Keratinocyte (primary cell): ENCODE measurements around the gene FOXM1. TPM values are rescaled to one million over a fixed set of nuclear protein-coding genes. Genes with fewer than 3 reads are reported as not detected.
A peak's percentile ranks its signal among the peaks of the same experiment; 100 is the strongest.

Experiments
- DNase-seq: peaks from one replicate; pipeline ENCODE4 v3.0.0-alpha.2; 2011; ENCODE audit warnings: low read depth, missing footprints, low spot score
- FAIRE-seq: peaks from 2 replicates; lab custom pipeline; 2011; peaks lifted over from hg19 to GRCh38; lab: Jason Lieb, UNC
- H2AFZ ChIP-seq: 2 replicates; pipeline ENCODE4 v1.6.0; 2012; ENCODE audit warnings: low read length, control low read depth, inconsistent platforms; ENCODE audit not compliant: control insufficient read depth
- H3K27ac ChIP-seq: 2 replicates; pipeline ENCODE4 v1.5.1; 2011; ENCODE audit warnings: low read length; ENCODE audit not compliant: control insufficient read depth, insufficient read depth
- H3K27me3 ChIP-seq: 3 replicates; pipeline ENCODE4 v1.6.0; 2011; ENCODE audit warnings: low read length; ENCODE audit not compliant: control insufficient read depth, insufficient read depth; ENCODE audit errors: extremely low read depth
- H3K36me3 ChIP-seq, 2 experiments: 2 replicates in 1 of 2; 3 replicates in 1 of 2; pipeline ENCODE4 v1.5.1; 2011; ENCODE audit warnings: low read length in 2 of 2, mild to moderate bottlenecking in 1 of 2; ENCODE audit not compliant: control insufficient read depth in 2 of 2, insufficient read depth in 2 of 2; ENCODE audit errors: extremely low read depth in 1 of 2
- H3K4me1 ChIP-seq: 3 replicates; pipeline ENCODE4 v1.5.1; 2011; ENCODE audit warnings: low read length; ENCODE audit not compliant: control insufficient read depth, insufficient read depth; ENCODE audit errors: extremely low read depth
- H3K4me2 ChIP-seq: 3 replicates; pipeline ENCODE4 v1.6.0; 2011; ENCODE audit warnings: low read depth, low read length; ENCODE audit not compliant: control insufficient read depth, insufficient read depth; ENCODE audit errors: extremely low read depth
- H3K4me3 ChIP-seq, 3 experiments: fragments of 200-600 bp in 1 of 3; sonication (generic) in 1 of 3; 2 replicates in 2 of 3; 3 replicates in 1 of 3; pipeline ENCODE4 v1.5.1; 2011 to 2016; ENCODE audit warnings: low read length in 3 of 3, mild to moderate bottlenecking in 3 of 3, control low read depth in 2 of 3, inconsistent platforms in 1 of 3, low read depth in 1 of 3, mixed read lengths in 1 of 3, mixed run types in 1 of 3, moderate library complexity in 1 of 3; ENCODE audit not compliant: control insufficient read depth in 2 of 3, insufficient read depth in 2 of 3; ENCODE audit errors: extremely low read depth in 1 of 3
- H3K79me2 ChIP-seq: 2 replicates; pipeline ENCODE4 v1.6.0; 2012; ENCODE audit warnings: low read length; ENCODE audit not compliant: control insufficient read depth, insufficient read depth
- H3K9ac ChIP-seq: 3 replicates; pipeline ENCODE4 v1.6.0; 2011; ENCODE audit warnings: low read length; ENCODE audit not compliant: control insufficient read depth, insufficient read depth; ENCODE audit errors: extremely low read depth
- H3K9me1 ChIP-seq: 3 replicates; pipeline ENCODE4 v1.6.0; 2011; ENCODE audit warnings: low read length; ENCODE audit not compliant: control insufficient read depth, insufficient read depth; ENCODE audit errors: extremely low read depth
- H3K9me3 ChIP-seq: 2 replicates; pipeline ENCODE4 v1.5.1; 2012; ENCODE audit warnings: low read depth, low read length; ENCODE audit not compliant: control insufficient read depth
- H4K20me1 ChIP-seq: 3 replicates; pipeline ENCODE4 v1.6.0; 2011; ENCODE audit warnings: low read length; ENCODE audit not compliant: control insufficient read depth, insufficient read depth; ENCODE audit errors: extremely low read depth
- EZH2 ChIP-seq: IDR thresholded peaks from one replicate; pipeline ENCODE4 v1.6.1; 2012; ENCODE audit warnings: inconsistent platforms, mild to moderate bottlenecking, low read length, moderate library complexity
- dilution Hi-C: fragments of 300-500 bp; cut with MboI; formaldehyde crosslinking; loops from one replicate; pipeline ENCODE4 v1.7.0; 2020; ENCODE audit warnings: low sequenced_read_pairs; ENCODE audit not compliant: extremely low pct_ligation_motif_present
- polyA plus RNA-seq, 5 experiments: library from polyadenylated mRNA; depleted of rRNA in 3 of 5; stranded (reverse) in 3 of 5; stranded (forward) in 1 of 5; unstranded in 1 of 5; fragments of >200 nt; gene quantifications; 1 replicate in 1 of 5; 2 replicates in 3 of 5; 3 replicates in 1 of 5; pipeline versions ENCODE4 v1.2.1 to v1.2.3, GENCODE V29; 2011 to 2012; ENCODE audit warnings: missing spikeins in 2 of 5, low read depth in 1 of 5, low replicate concordance in 1 of 5
- TF ChIP-seq, protein P1 (sequence below), 3 experiments: IDR thresholded peaks in 1 of 3; conservative IDR thresholded peaks in 1 of 3; optimal IDR thresholded peaks in 1 of 3; 2 replicates in 2 of 3; 3 replicates in 1 of 3; pipeline versions ENCODE3 to v1.5.1; 2011; ENCODE audit warnings: low read length in 3 of 3, mild to moderate bottlenecking in 3 of 3, moderate library complexity in 2 of 3, control low read depth in 1 of 3, inconsistent platforms in 1 of 3; ENCODE audit not compliant: insufficient read depth in 2 of 3; ENCODE audit errors: extremely low read depth in 1 of 3

FOXM1 gene
- polyA plus RNA-seq, 1 donor (not counting 4 experiments of a cell fraction or from before 2014, with no cell fraction given) = 9.0 TPM

GRCh38 chr12:2890388-2891239 is 13.6 kb upstream of the FOXM1 start, which contains the start of gene TULP3:
Gene TULP3, plus strand, starts transcription at chr12:2890891. Its CDS starts 57 bp downstream, at chr12:2890948.
- FAIRE-seq = peak; percentile 44
- H2AFZ ChIP-seq = peak within 1 kb of the TSS; percentile 97
- TF ChIP-seq EZH2 = no peak
- TF ChIP-seq, protein P1, sequence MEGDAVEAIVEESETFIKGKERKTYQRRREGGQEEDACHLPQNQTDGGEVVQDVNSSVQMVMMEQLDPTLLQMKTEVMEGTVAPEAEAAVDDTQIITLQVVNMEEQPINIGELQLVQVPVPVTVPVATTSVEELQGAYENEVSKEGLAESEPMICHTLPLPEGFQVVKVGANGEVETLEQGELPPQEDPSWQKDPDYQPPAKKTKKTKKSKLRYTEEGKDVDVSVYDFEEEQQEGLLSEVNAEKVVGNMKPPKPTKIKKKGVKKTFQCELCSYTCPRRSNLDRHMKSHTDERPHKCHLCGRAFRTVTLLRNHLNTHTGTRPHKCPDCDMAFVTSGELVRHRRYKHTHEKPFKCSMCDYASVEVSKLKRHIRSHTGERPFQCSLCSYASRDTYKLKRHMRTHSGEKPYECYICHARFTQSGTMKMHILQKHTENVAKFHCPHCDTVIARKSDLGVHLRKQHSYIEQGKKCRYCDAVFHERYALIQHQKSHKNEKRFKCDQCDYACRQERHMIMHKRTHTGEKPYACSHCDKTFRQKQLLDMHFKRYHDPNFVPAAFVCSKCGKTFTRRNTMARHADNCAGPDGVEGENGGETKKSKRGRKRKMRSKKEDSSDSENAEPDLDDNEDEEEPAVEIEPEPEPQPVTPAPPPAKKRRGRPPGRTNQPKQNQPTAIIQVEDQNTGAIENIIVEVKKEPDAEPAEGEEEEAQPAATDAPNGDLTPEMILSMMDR (optimal IDR thresholded peaks at IDR 0.05 in 1 of 3, IDR thresholded peaks at IDR 0.05 in 1 of 3, conservative IDR thresholded peaks at IDR 0.05 in 1 of 3; ENCODE audit: extremely low read depth in 1 of 3, insufficient read depth in 2 of 3, low read length in 3 of 3) = peak in 1 of 3 experiments; percentile 10

DNA sequence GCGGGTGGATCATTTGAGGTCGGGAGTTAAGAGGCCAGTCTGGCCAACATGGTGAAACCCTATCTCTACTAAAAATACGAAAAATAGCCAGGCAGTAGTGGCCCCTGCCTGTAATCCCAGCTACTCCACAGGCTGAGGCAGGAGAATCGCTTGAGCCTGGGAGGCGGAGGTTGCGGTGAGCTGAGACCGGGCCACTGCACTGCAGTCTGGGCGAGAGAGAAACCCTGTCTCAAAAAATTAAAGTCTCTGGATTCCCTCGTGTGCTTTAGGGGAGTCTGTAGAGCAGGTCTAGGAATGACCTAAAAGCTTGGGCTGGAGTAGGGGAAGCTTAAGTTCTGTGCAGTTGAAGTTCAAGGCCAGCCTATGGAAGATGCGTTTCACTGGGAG is 13.0 kb upstream of the FOXM1 start:
- Histone ChIP-seq H3K4me3 (peak overlapping the region; percentile 72 to 92 (median 78)), H3K27ac (peak overlapping the region; percentile 65), H4K20me1 (no peaks in the 10 kb centered on the region), H3K36me3 (peaks cover 2 to 4% of the 10 kb centered on the region in 2 experiments), H2AFZ (peak overlapping the region; percentile 90), H3K9ac (peak overlapping the region; percentile 90), H3K9me3 (no peaks in the 10 kb centered on the region), H3K9me1 (no peaks in the 10 kb centered on the region), H3K4me1 (peaks cover 11% of the 10 kb centered on the region), H3K4me2 (peak overlapping the region; percentile 78), H3K79me2 (peaks cover 16% of the 10 kb centered on the region), H3K27me3 (no peaks in the 10 kb centered on the region)
- no peak for TF ChIP-seq EZH2
- TF ChIP-seq, protein P1 (optimal IDR thresholded peaks at IDR 0.05 in 1 of 3, IDR thresholded peaks at IDR 0.05 in 1 of 3, conservative IDR thresholded peaks at IDR 0.05 in 1 of 3; ENCODE audit: extremely low read depth in 1 of 3, insufficient read depth in 2 of 3, low read length in 3 of 3) = no peak
- DNase-seq (no peak), FAIRE-seq (no peak)
- dilution Hi-C loops = no loop called here

More at GRCh38 chr12:2890388-2891239, 13.6 kb upstream of the FOXM1 start, which contains the start of gene TULP3:
- Histone ChIP-seq H4K20me1 (no peaks in the 10 kb centered on the region), H3K4me3 (peak within 1 kb of the TSS; percentile 72 to 92 (median 78)), H3K4me2 (peak within 1 kb of the TSS; percentile 78), H3K27me3 (no peaks in the 10 kb centered on the region), H3K9me3 (no peaks in the 10 kb centered on the region), H3K79me2 (peaks cover 16% of the 10 kb centered on the region), H3K4me1 (peaks cover 17% of the 10 kb centered on the region), H3K36me3 (peaks cover 2 to 4% of the 10 kb centered on the region in 2 experiments), H3K27ac (peak within 1 kb of the TSS; percentile 74), H3K9me1 (no peaks in the 10 kb centered on the region), H3K9ac (peak within 1 kb of the TSS; percentile 90)
- DNase-seq = peak; percentile 77
- dilution Hi-C loops = no loop called here
